DMS79 treated with DMSO at 0.1 percent for 48 hours (cell line): ENCODE measurements around the gene ENDOU.
"Not testable (repeated sequence)": the region's sequence is repeated elsewhere in the genome, so short reads cannot be mapped to it uniquely, and the experiment has no call there.

ENCODE experiments used
- DNase-seq: peaks from one replicate; lab custom pipeline; 2025; lab: John Stamatoyannopoulos, UW

The ENDOU gene

GRCh38 chr12:47686645-47687240 is 38.5 kb downstream of the ENDOU start:
- DNase-seq = no peak

- DNase-seq = no peak
Measured at GRCh38 chr12:47679785-47680184, 45.5 kb downstream of the ENDOU start.

GRCh38 chr12:47672068-47672467 is 53.2 kb downstream of the ENDOU start:
- no peak for DNase-seq

DNA sequence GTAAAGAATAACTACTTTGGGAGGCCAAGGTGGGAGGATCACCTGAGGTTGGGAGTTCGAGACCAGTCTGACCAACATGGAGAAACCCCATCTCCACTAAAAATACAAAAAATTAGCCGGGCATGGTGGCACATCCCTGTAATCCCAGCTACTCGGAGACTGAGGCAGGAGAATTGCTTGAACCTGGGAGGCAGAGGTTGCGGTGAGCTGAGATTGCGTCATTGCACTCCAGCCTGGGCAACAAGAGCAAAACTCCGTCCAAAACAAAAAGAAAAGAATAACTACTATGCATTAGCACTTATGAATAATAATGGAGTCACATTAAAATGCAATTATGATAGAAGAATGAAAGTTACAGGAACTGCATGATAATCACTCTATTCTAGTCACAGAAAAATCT is 57.4 kb downstream of the ENDOU start:
- DNase-seq = not testable (repeated sequence)
